GM19324 (cell line): Measurements from ENCODE around the gene PRKCG.

Experiments used
- ATAC-seq: cut with Tn5 transposase; IDR thresholded peaks from one replicate; pipeline ENCODE4 v1.9.1; 2021; ENCODE audit warnings: mild to moderate bottlenecking, moderate library complexity; ENCODE audit not compliant: unreplicated experiment, low FRiP score

Gene PRKCG

DNA sequence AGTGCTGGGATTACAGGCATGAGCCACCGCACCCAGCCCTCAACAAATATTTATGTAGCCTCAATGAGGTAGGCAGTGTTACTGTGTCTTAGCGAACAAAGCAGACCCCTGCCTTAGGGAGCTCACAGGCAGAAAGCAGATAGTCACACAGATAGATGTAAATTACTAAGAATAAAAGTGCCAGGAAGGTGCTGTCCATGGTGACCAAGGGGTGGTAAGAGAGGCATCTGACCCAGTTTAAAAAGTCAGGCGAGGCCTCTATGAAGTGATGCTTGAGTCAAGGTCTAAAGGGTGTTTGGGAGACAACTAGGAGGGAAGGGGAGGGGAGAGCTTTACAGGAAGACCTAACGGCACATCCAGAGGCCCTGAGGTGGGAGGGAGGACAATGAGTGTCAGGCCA lies 14.7 kb downstream of the PRKCG start:
- no peak for ATAC-seq

DNA sequence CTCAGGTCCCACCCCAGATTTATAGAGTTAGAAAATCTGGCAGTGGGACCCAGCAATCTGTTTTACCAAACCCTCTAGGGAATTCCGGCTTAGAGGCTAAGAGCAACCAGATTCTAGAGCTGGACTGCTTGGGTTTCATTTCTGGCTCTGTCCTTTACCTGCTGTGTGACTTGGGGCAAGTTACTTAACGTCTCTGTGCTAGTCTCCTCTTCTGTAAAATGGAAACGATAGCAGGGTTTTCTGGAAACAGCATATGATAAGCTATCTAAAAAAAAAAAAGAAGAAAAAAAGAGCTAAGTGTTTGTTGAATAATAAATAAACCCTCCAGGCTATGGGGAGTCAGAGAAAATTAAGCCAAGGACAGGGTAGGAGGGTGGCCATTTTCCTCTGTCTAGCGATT lies 15.5 kb downstream of the PRKCG start:
- ATAC-seq, result no peak

DNA sequence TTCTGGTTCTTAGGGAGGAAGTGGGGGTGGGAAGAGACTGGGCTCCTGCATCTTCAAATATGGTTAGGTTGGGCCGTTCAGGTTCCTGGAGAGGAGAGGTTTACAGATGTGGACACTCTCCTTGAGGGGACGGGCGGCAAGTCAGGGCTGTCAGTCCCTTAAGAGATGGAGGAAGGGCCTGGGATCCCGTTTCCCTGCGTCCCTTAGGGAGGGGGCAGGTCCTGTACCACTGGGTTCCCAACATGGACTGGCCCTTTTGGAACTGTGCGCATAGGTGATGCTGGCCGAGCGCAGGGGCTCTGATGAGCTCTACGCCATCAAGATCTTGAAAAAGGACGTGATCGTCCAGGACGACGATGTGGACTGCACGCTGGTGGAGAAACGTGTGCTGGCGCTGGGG lies 16.2 kb downstream of the PRKCG start:
- ATAC-seq, result no peak

DNA sequence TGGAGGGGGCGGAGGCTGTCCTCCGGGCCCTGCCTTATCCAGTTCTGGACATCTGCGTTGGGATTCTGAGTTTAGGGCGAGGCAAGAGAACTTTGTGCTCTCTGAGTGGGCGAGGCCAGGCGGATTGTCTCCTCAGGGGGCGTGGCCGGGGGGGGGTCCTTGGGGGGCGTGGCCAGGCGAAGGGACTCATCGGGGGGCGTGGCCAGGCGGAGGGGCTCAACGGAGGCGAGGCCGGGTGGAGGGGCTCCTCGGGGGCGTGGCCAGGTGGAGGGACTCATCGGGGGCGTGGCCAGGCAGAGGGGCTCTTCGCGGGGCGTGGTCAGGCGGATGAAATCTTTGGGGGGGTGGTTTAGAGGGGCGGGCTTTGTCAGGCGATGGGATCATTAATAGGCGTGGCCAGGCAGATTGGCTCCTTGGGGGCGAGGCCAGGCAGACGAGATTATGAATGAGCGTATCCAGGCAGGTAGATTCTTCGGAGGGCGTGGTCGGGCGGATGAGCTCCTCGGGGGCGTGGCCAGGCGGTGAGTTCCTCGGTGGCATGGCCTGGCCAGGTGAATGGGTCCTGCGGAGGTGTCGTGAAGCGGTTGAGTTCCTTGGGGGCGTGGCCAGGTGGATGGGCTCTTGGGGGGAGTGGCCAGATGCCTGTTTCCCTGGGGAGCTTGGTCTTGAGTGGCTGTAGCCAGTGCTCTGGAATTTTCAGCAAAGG lies 16.8 kb downstream of the PRKCG start:
- ATAC-seq, result no peak

DNA sequence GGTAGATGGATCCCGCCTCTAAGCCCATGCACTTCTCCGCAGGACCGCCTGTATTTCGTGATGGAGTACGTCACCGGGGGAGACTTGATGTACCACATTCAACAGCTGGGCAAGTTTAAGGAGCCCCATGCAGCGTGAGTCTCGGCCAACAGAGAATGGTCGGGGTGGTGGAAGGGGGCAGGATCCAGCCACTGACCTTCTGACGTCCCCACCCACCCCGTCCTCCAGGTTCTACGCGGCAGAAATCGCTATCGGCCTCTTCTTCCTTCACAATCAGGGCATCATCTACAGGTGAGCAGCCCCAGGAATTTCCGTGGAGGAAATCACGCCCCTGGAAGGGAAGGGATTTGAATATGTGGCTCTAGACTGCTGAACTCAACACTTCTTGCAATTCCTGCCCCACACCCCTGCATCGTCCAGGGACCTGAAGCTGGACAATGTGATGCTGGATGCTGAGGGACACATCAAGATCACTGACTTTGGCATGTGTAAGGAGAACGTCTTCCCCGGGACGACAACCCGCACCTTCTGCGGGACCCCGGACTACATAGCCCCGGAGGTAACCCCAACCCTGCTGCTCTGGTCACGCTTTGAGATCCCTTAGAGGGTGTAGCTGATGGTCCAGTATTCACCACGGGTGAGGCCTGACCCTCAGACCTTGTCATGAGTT lies 18.3 kb downstream of the PRKCG start:
- ATAC-seq, result no peak

DNA sequence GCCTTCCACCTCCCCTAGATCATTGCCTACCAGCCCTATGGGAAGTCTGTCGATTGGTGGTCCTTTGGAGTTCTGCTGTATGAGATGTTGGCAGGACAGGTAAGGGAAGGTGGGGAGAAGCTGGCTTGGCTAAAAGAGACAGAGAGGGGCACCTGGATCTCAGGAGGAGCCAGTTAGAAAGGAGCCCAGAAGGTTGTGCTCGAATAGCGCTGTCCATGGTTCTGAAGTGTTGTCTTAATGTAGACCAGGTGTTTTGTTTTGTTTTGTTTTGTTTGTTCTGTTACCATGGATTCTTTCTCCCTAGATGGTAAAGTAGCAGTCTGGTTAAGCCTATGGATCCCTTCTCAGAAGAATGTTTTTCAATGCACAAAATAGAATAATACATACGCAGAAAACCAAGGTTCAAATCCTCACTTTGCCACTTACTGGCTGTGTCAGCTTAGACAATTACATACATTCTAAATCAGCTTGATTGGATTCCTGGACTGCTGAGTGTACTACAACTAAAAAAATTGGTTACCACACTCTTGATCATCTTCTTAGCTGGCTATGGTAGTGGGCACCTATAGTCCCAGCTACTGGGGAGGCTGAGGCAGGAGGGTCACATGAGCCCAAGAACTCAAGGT lies 21.2 kb downstream of the PRKCG start:
- ATAC-seq, result no peak

DNA sequence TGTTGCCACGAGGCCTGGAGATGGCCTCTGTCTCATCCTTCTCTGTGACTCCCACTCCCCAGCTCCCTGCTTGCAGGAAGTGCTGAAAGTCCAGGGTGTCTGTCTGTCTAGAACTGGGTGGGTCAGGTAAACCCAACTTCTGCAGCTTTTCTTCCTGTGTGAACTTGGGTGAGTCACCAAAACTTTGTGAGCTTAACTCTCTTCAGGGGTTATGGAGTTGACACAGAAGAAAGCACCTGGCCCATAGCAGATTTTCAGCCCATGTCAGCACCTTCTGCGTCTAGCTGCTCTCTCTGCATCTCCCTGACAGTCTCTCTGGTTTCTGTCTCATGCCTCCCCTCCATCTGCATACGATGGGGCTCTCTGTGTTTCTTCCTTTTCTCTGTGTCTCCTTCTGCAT lies 22.9 kb downstream of the PRKCG start:
- no peak for ATAC-seq

DNA sequence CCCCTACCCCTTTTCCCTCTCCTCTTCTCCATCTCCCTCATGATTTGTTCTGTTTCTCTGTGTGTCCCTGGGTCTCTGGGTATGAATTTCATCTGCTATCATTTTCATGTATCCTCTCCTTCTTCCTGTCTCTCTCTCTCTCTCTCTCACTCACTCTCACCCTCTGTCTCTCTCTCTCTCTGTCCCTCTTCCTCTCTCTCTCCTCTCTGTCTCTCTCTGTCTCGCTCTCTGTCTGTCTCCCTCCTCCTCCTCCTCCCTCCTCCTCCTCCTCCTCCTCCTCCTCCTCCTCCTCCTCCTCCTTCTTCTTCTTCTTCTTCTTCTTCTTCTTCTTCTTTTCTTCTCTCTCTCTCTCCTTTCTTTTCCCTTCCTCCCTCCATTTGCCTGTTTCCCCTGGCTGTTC lies 23.8 kb downstream of the PRKCG start:
- ATAC-seq, result no peak

DNA sequence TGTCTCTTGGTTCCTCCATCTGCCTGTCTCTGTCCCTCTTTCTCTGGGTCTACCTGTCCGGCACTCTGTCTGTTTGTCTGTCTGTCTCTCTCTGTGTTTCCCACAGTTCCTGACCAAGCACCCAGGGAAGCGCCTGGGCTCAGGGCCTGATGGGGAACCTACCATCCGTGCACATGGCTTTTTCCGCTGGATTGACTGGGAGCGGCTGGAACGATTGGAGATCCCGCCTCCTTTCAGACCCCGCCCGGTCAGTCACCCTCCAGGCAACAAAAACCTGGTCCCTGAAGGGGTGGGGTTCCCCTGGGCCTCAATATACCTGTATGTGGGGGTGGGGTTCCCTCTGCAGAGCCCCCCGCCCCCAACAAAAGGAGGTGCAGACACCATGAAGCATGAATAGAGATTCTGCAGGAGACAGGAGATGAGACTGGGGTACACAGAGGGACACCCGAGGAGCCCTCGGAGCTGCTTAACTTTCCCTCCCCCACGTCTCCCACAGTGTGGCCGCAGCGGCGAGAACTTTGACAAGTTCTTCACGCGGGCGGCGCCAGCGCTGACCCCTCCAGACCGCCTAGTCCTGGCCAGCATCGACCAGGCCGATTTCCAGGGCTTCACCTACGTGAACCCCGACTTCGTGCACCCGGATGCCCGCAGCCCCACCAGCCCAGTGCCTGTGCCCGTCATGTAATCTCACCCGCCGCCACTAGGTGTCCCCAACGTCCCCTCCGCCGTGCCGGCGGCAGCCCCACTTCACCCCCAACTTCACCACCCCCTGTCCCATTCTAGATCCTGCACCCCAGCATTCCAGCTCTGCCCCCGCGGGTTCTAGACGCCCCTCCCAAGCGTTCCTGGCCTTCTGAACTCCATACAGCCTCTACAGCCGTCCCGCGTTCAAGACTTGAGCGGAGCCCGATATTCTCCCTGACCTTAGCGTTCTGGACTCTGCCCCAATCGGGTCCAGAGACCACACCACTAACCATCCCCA lies 24.5 kb downstream of the PRKCG start:
- no peak for ATAC-seq

DNA sequence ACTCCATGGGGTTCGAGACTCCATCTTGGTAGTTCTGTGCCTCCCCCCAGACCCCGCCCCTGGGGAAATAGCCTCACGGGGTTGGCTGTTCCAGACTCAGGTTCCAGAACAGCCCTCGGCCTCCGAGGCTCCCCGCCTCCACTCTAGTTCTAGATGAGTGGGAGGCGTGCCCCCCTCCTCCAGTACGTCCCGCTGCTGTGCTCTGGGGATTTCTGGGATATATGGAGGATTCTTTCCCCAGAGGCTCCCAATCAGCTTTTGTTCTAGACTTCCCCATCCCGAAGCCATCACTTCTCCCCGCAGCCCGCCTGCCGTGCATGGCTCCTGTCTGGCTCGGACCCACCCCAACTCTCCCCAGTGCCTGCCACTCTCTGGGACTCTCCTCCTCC lies 25.2 kb downstream of the PRKCG start:
- no peak for ATAC-seq

DNA sequence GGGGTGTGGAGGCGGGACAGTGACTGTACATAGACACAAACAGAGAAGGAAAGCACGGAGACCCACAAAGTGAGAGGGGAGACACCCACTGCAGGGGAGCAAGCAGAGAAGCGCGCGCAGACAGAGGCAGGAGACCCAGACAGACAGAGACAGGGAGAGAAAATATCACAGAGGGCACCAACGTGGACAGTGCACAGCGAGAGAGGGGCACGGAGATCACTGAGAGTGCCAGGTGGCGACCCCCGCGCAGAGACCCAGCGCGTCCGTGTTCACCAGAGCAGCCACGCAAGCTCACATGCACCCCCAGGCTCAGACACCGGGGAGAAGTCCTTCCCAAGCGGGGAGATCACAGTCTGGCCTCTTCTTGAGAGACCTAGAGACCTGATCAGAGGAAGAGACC lies 25.7 kb downstream of the PRKCG start:
- no peak for ATAC-seq

DNA sequence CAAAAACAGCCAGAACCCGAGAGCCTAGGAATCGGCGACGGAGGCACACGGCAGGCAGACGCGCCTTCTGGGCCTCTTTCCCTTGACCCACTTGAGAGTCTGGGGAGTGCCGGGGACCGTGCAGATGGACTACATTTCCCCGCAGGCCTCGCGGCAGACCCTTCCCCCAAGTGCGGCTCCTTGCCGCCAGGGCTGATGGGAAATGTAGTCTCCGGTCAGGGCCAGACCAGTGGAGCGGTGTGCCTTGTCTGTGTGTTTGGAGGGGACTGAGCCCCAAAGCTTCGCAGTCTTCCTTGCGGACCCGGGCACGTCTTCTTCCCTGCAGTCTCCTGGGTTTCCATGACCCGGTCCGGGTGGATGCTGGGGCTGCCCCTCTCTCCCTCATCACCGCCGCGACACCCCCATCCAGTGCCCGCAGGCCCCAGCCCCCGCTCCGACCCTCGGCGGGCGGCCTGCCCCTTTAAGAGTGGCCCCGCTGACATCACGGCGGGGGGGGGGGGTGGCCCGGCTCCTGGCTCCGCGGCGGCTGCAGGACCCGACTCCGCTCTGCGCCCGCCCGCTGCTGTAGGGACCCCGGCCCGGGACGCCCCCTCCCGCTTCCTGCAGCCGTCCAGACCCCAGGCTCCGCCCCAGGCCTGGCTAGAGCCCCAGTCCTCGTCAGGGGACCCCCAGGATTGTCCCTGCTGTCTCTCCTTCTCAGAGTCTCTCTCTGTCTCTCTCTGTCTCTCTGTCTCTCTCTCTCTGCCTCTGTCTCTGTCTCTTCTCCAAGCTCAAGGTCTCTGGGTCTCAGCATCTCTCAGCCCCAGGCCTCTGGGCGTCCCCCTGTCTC lies 26.3 kb downstream of the PRKCG start:
- ATAC-seq, result no peak

DNA sequence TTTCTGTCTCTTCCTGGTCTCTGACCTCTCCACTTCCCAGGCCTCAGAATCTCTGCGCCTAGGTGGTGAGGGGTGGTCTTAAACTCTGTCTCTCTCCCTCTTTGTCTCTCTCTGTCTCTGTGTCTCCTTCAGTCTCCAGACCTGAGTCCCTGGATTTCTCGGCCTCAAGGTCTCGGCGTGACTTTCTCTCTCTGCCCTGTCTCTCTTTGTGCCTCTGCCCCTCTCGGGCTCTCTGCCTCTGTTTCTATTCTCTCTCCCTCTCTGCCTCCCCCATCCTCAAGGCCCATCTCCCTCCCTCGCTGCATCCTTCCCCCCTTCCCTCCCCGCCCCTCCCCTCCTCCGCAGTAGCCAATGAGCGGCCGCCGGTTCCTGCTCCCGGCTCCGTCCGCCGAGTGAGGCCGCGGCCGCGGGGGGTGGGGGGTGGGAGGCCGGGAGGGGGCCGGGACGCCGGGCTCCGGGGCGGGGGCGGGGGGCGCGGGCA lies 27.0 kb downstream of the PRKCG start, which contains the start of gene CACNG7:
TSS of gene CACNG7 (plus strand) at position 344 of the 481 bp plus-strand sequence. CDS start 3,554 bp downstream, outside the sequence.
- ATAC-seq, result no peak

DNA sequence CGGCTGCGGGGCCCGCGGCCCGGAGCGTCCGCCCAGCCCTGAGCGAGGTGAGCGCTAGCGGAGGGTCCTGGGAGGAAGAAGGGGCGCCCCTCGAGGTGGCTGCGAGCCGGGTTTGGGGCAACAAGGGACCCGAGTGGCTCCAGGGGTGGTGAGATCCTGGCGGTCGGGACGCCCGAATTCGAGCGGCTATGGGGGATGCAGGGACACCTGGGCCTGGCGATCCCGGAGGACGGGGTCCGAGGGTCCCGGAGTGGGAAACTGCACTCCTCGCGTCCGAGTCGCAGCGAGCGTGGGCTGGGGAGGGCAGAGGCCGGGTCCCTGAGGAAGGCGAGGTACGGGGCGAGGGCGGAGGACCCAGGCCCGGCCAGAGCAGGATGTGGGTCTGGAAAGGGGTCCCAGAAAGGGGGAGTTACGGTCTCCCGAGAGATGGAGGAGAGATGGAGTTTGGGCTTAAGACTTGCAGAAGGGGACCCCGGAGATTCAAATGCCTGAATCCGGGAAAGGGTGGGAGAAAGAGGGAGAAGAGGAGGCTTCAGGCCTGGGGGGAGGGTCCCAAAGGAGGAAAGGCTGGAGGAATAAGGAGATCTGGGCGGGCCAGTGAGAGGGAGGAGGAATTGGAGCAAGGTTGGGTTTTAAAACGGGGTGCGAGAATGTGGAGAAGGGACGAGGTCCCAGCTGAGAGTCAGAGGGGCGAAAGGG lies 27.6 kb downstream of the PRKCG start:
- no peak for ATAC-seq

DNA sequence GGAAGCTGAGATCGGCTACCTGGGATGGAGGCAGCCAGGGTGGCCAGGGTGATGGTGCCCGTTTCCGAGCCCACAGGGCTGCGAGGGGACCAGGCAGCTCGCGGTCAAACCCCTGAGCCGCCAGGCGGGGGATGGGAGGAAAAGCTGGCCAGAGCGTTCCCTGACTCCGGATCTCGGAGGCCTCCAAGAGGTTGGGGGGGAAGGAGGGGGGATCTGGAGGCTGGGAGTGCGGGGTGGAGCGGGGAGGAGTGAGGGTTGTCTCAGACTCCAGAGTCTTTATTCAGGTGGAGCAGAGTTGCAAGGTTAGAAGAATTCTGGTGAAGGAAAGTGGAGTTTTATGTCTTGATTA lies 28.1 kb downstream of the PRKCG start:
- ATAC-seq, result no peak

DNA sequence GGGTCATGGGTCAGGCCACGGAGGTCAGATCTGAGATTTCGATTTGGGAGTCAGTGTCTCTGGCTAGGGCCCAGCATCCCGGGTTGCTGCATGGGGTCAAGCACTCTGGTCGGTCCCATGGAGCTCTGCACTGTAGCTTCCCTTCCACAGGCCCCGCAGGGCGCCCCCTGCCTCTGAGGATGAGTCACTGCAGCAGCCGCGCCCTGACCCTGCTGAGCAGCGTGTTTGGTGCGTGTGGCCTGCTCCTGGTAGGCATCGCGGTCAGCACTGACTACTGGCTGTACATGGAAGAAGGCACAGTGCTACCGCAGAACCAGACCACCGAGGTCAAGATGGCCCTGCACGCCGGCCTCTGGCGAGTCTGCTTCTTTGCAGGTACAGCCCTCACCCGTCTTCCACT lies 30.7 kb downstream of the PRKCG start:
- no peak for ATAC-seq

DNA sequence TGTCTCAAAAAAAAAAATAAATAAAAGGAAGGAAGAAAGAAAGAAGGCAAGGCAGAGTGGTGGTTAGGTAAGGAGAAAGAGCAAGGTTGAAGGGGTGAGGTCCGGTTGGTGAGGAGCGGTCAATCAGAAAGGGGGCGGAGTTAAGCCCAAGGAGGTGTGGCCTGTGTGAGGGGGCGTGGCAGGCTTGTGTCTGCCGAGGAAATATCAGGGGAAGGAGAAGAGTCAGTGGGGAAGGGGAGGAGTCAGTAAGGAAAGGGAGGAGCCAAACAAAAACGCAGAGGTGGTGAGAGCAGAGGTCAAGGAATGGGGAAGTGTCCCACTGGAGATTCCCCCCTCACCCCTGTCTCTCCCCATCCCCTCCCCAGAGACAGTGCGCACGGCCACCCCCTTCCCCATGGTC lies 33.0 kb downstream of the PRKCG start:
- ATAC-seq, result no peak

DNA sequence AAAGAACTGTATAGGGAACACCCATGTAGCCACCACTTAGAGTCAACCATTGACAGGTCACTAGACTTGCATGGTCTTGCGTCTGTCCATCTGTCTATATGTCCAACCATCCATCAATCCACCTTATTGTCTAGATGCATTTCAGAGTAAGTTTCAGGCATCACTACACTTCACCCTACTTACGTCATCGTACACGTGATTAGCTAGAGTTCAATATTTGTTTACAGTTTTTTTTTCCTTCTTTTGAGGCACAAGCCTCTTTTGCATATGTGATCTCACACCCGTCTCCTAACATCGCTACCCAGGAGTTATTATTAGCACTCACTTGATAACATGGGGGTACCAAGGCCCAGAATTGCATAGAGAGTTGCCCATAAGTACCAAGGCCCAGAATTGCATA lies 34.0 kb downstream of the PRKCG start:
- no peak for ATAC-seq

DNA sequence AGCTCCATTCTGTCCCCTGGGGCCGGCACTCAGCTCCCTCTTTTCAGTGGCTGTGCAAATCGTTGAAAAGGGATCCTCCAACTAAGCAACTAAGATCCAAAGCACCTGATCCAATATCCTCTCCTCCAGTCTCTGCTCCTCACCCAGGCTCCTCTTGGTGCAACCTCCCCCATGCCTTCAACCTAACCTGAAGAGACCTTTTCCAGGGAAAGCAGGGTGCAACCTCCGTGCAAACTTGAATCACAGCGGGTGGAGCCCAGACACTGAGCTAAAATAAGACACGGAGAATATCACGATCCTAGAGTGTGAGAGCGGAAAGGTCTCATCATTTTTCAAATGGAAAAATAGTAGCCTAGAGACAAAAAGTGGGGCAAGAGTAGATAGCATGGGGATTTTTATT lies 35.4 kb downstream of the PRKCG start:
- no peak for ATAC-seq
